Mucosa of descending colon (tissue), 3 donors: ENCODE measurements around the gene PRKACA. TPM values are rescaled to one million over a fixed set of nuclear protein-coding genes. Genes with fewer than 3 reads are reported as not detected.
A peak's percentile ranks its signal among the peaks of the same experiment; 100 is the strongest.
"Not testable (repeated sequence)": the region's sequence is repeated elsewhere in the genome, so short reads cannot be mapped to it uniquely, and the experiment has no call there.

ENCODE experiments used
- ATAC-seq: fragments of 200-7000 bp; cut with Tn5 transposase; one replicate; pipeline ENCODE4 v1.9.1; 2020; ENCODE audit warnings: mild to moderate bottlenecking, moderate library complexity
- DNase-seq, 3 donors: peaks; one replicate each; pipeline ENCODE4 v3.0.0-alpha.2; 2020
- H3K36me3 ChIP-seq: fragments of 200-600 bp; one replicate; pipeline ENCODE4 v1.8.0; 2021; ENCODE audit warnings: low read depth, mild to moderate bottlenecking
- H3K4me1 ChIP-seq: fragments of 200-600 bp; one replicate; pipeline ENCODE4 v1.8.0; 2021; ENCODE audit warnings: low read depth, mild to moderate bottlenecking
- H3K4me3 ChIP-seq: fragments of 200-600 bp; one replicate; pipeline ENCODE4 v1.8.0; 2021; ENCODE audit warnings: mild to moderate bottlenecking
- H3K9me3 ChIP-seq: fragments of 200-600 bp; one replicate; pipeline ENCODE4 v1.8.0; 2021; ENCODE audit warnings: mild to moderate bottlenecking
- intact Hi-C, 2 donors: fragments of 100-400 bp; cut with DNase I in 1 of 2; cut with micrococcal nuclease in 1 of 2; formaldehyde crosslinking; loops; one replicate each; pipeline versions ENCODE4 v1.11.0 to v1.11.1; 2022; cut with DNase I, micrococcal nuclease
- total RNA-seq, 3 donors: library from RNA; stranded (reverse); fragmentation: NEBNext Ultra II Directional in 2 of 3; extraction: Animal tissue kit (Norgen Biotek cat#: 25700) in 2 of 3; gene quantifications; one replicate each; pipeline versions ENCODE4 v1.2.1 to v1.2.4, GENCODE V29; 2021 to 2023
- TF ChIP-seq, protein P1 (sequence below): fragments of 200-600 bp; IDR thresholded peaks from one replicate; pipeline ENCODE4 v1.8.0; 2022; ENCODE audit warnings: antibody characterized with exemption, mild to moderate bottlenecking
- donor health status: DM: no; HTN: no; CAD: no; lungs with moderate emphysema.
- donor health status: DM: no; HTN: no; CAD: no.
- donor health status: DM: no; HTN: yes; CAD: no.

The PRKACA gene
- total RNA-seq, 3 donors from 2014 or later: 75.4 to 100 (median 89.1) TPM

DNA sequence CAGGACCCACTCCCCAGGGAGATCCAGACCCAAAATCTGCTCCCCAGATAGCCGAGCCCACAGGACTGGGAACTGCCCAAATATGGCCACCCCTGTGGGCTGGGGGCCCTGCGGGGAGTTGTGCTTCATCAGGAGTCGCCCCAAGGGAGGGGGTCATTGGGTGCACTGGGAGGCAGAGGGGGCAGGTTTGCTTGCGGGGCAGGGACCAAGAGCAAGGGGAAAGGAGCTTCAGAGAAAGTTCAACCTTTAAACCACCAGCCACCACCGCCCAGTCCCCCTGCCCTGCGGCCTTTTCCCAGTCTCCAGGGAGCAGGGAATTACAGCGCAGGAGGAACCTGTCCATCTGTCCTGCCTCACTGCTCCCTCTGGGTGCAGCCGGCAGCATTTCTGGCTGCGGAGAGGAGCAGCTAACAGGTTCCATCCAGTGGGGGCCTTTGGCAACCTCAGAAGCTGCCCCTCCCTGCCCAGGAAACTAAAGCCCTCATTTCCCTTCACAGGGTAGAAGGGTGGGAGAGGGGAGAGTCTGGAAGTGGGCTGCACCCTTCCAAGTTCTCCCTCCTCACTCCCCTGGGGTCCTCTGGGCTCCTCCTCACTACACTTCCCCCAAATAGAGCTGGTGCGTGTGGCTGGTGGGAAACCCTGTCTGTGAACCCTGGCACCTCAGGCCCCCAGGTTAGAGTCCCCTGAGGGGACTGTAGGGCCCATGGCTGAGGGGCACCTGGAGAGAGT lies 32.6 kb upstream of the PRKACA start:
- Histone ChIP-seq H3K9me3 (no peaks in the 10 kb centered on the region), H3K36me3 (no peaks in the 10 kb centered on the region), H3K4me1 (peaks cover 9% of the 10 kb centered on the region), H3K4me3 (no peak overlapping the region)
- ATAC-seq (no peak), DNase-seq (no peak)
- intact Hi-C loops: no loop called here
- TF ChIP-seq, protein P1, sequence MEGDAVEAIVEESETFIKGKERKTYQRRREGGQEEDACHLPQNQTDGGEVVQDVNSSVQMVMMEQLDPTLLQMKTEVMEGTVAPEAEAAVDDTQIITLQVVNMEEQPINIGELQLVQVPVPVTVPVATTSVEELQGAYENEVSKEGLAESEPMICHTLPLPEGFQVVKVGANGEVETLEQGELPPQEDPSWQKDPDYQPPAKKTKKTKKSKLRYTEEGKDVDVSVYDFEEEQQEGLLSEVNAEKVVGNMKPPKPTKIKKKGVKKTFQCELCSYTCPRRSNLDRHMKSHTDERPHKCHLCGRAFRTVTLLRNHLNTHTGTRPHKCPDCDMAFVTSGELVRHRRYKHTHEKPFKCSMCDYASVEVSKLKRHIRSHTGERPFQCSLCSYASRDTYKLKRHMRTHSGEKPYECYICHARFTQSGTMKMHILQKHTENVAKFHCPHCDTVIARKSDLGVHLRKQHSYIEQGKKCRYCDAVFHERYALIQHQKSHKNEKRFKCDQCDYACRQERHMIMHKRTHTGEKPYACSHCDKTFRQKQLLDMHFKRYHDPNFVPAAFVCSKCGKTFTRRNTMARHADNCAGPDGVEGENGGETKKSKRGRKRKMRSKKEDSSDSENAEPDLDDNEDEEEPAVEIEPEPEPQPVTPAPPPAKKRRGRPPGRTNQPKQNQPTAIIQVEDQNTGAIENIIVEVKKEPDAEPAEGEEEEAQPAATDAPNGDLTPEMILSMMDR: no peak

DNA sequence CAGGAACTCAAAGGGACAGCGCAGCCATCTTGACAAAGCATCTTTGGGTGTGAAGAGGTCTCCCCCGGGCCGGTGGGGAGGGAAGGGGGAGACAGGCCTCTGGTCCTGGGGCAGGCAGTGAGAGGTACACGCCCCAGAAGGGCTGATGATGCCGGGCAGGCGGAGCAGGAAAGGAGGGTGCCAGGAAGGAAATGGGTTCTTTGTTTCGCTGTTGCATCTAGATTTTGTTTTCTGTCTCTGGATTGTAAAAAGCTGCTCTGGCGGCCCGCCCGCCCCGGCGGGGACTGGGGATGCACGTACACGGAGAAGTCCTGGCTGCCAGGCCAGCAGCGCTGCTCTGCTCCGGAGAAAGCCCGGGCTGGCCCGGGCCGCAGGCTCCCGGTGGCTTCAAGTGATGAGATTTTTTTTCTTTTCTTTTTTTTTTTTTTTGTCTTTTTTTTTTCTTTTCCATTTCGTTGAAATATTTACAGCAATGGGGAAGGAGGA lies 32.0 kb upstream of the PRKACA start:
- Histone ChIP-seq H3K36me3 (no peaks in the 10 kb centered on the region), H3K4me1 (peaks cover 9% of the 10 kb centered on the region), H3K9me3 (no peaks in the 10 kb centered on the region), H3K4me3 (no peak overlapping the region)
- ATAC-seq: peak; percentile 69
- intact Hi-C loops: no loop called here
- TF ChIP-seq, protein P1: no peak
- peak; percentile 65 to 81 (median 80) for DNase-seq

DNA sequence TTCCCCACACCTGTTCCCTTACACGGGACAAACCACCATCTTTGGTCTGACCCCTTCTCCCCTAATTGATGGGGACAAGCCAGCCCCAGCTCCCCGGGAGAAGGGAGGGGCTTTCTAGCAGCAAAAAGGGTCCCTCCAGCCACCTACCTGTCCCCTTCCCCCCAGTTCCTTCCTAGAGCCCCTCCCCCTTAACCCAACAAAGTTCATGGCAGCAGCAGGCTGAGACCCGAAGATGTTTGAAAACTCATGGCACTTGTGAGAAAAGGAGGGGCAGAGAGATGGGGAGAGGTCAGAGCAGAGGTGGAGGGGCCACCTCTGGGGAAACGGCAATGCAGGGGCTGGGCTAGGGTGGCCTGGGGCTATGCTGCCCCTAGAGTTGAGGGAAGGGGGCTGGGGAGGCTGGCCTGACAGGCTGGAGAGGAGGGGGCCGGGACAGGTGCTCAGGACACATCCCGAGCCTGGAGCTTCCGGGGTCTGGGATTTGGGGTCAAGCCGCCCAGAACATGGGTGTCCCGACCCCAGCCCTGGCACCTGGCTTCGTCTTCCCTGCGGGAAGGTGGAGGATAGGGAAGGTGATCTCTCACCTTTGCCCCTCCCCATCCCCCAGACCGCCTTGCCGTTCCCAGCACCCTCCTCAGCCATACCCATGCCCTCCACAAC lies 31.3 kb upstream of the PRKACA start:
- H3K4me1 ChIP-seq: peaks cover 9% of the 10 kb centered on the region
- intact Hi-C loops: no loop called here
- no peak overlapping the region for H3K4me3 ChIP-seq
- no peak for DNase-seq
- no peak for ATAC-seq
- no peaks in the 10 kb centered on the region for H3K9me3 ChIP-seq
- TF ChIP-seq, protein P1: no peak
- H3K36me3 ChIP-seq: no peaks in the 10 kb centered on the region

DNA sequence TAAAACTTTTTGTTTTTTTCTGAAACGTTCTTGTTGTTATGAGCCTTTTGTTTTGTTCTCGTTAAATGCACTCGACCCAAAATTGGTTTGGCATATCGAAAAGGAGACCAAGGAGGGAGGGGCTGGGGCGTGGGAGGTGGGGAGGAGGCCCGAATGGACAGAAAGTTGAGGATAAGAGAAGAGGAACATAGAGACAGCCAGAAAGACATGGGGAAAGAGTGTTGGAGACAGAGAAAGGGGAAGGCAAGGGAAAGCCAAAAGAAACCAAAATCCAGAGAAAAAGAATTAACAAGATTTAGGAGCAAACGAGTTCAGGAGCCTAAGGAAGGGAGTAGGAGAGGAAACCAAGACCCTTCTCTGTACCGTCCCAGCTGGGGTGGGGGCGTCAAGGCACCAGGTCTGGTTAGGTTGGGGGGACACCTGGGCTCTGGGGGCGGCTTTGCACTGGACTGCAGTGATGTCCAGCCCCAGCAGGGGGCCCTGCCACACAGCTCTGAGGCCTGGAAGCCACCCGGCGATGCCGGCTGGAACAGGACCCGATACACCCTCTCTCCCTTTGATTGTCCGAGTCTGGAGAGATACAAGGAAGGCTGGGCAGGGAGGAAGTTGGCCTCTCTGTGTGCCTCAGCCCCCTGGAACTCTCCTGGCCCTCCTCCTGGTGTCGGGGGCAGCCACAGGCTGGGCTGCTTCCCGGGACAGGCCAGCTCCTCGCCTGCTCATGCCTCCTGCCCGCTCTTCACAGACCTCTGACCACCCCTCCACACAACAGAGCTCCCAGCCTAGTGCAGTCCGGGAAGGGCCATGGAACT lies 30.4 kb upstream of the PRKACA start:
- H3K9me3 ChIP-seq: no peaks in the 10 kb centered on the region
- H3K36me3 ChIP-seq: no peaks in the 10 kb centered on the region
- intact Hi-C loops: no loop called here
- TF ChIP-seq, protein P1: peak; percentile 53
- no peak overlapping the region for H3K4me3 ChIP-seq
- DNase-seq (peak; percentile 74 to 80 (median 79)), ATAC-seq (peak; percentile 92)
- H3K4me1 ChIP-seq: peaks cover 9% of the 10 kb centered on the region

DNA sequence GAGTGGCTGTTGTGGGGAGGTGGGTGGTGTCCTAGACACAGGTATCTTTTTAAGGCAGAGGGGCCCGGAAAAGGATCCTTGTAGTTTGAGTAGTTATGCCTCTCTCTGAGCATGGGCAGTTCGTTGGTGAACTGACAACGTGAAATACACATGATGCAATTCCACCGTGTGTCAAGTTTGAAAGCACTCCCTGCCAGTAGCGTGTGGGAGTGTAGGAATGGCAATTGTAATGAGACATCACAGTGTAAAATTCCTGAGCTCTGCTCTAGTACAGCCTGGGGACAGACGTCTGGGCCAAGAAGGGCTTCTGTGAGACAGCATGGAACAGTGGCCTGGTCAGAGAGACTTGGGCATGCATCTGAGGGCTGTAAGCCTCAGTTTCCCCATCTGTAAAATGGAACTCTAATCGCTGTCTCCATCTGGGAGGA lies 29.2 kb upstream of the PRKACA start:
- no peak for ATAC-seq
- Histone ChIP-seq H3K36me3 (no peaks in the 10 kb centered on the region), H3K4me1 (peaks cover 9% of the 10 kb centered on the region), H3K4me3 (no peak overlapping the region), H3K9me3 (no peaks in the 10 kb centered on the region)
- intact Hi-C loops: no loop called here
- no peak for DNase-seq
- TF ChIP-seq, protein P1: no peak

DNA sequence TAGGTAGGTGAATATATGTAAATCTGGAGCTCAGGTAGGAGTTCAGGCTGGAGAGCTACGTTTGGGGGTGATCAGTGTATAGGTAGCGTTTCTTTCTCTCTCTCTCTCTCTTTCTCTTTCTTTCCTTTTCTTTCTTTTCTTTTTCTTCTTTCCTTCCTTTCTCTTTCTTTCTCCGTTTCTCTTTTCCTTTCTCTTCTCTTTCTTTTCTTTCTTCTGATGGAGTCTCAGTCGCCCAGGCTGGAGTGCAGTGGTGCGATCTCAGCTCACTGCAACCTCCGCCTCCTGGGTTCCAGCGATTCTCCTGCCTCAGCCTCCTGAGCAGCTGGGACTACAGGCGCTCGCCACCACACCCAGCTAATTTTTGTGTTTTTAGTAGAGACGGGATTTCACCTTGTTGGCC lies 28.6 kb upstream of the PRKACA start:
- H3K4me1 ChIP-seq, H3K4me3 ChIP-seq, H3K9me3 ChIP-seq, H3K36me3 ChIP-seq, DNase-seq, intact Hi-C loops, ATAC-seq: not testable (repeated sequence)
